Right atrium auricular region (tissue), 2 donors: ENCODE measurements around the gene BACE2. TPM values are rescaled to one million over a fixed set of nuclear protein-coding genes. Genes with fewer than 3 reads are reported as not detected.
A peak's percentile ranks its signal among the peaks of the same experiment; 100 is the strongest.

Source experiments
- DNase-seq: peaks from one replicate; pipeline ENCODE4 v3.0.0-alpha.2; 2019; ENCODE audit warnings: low spot score
- H3K27ac ChIP-seq, 2 donors: fragments of 200-600 bp; sonication (generic); 1 replicate in 1 of 2; 2 replicates in 1 of 2; pipeline ENCODE4 v1.5.1; 2016 to 2019
- H3K27me3 ChIP-seq, 2 donors: fragments of 200-600 bp; sonication (generic); one replicate each; pipeline versions ENCODE4 v1.5.1 to v1.6.0; 2017 to 2019
- H3K36me3 ChIP-seq: fragments of 200-600 bp; sonication (generic); one replicate; pipeline ENCODE4 v1.5.1; 2016
- H3K4me1 ChIP-seq, 2 donors: fragments of 200-600 bp; sonication (generic); one replicate each; pipeline versions ENCODE4 v1.5.1 to v1.6.0; 2017 to 2019
- H3K4me3 ChIP-seq, 2 donors: fragments of 200-600 bp; sonication (generic); 1 replicate in 1 of 2; 2 replicates in 1 of 2; pipeline ENCODE4 v1.5.1; 2017 to 2019; ENCODE audit warnings: mild to moderate bottlenecking in 1 of 2, moderate library complexity in 1 of 2
- H3K9me3 ChIP-seq, 2 donors: fragments of 200-600 bp; sonication (generic); one replicate each; pipeline ENCODE4 v1.5.1; 2019
- total RNA-seq, 2 donors: library from RNA; depleted of rRNA; stranded (reverse); fragments of >200 nt; gene quantifications; one replicate each; pipeline ENCODE4 v1.1.0, GENCODE V29; 2016
- TF ChIP-seq, protein P1 (sequence below), 2 donors: fragments of 200-600 bp; sonication (generic); IDR thresholded peaks; one replicate each; pipeline ENCODE4 v1.5.1; 2019; ENCODE audit warnings: antibody characterized with exemption in 2 of 2

Gene BACE2
- total RNA-seq, 2 donors from 2014 or later, result 23.7 to 50.3 TPM

DNA sequence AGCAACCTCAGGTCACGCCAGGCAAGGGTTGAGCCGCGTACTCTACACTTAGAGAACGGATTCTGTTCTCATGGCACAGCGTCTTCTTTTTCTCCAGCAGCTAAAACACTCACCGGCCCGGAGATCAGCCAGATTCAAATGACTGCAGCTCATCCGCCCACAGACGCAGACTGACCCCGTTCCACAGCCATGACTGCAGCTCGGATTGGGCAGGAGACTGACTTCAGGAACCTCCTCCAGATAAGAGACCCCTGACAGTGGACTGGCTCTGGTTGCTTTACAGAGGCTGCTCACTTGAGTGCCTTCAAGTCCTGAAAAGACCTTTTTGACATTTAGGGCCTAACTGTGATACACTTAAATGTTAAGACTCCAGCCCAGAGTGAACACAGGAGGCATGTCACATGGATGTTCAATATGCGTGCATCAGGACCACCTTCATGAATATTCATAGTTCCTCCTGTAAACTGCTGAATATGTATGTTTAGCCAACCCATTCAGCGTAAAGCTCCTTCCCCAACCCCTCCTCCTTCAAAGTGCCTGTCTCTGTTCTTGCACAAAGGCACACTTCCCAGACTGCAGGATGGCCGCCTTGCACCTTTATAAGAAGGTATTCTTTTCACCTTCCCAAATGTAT is 42.6 kb downstream of the BACE2 start:
- Histone ChIP-seq H3K4me1 (peaks cover 0 to 50% of the 10 kb centered on the region in 2 donors), H3K27ac (peak overlapping the region in 1 of 2 donors; percentile 47), H3K27me3 (no peaks in the 10 kb centered on the region), H3K4me3 (no peak overlapping the region), H3K9me3 (no peaks in the 10 kb centered on the region), H3K36me3 (no peaks in the 10 kb centered on the region)
- TF ChIP-seq, protein P1, sequence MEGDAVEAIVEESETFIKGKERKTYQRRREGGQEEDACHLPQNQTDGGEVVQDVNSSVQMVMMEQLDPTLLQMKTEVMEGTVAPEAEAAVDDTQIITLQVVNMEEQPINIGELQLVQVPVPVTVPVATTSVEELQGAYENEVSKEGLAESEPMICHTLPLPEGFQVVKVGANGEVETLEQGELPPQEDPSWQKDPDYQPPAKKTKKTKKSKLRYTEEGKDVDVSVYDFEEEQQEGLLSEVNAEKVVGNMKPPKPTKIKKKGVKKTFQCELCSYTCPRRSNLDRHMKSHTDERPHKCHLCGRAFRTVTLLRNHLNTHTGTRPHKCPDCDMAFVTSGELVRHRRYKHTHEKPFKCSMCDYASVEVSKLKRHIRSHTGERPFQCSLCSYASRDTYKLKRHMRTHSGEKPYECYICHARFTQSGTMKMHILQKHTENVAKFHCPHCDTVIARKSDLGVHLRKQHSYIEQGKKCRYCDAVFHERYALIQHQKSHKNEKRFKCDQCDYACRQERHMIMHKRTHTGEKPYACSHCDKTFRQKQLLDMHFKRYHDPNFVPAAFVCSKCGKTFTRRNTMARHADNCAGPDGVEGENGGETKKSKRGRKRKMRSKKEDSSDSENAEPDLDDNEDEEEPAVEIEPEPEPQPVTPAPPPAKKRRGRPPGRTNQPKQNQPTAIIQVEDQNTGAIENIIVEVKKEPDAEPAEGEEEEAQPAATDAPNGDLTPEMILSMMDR (IDR thresholded peaks at IDR 0.05), result no peak
- DNase-seq, result peak; percentile 64

- Histone ChIP-seq H3K4me3 (no peak overlapping the region), H3K9me3 (no peaks in the 10 kb centered on the region), H3K4me1 (peaks cover 0 to 57% of the 10 kb centered on the region in 2 donors), H3K36me3 (no peaks in the 10 kb centered on the region), H3K27ac (no peak overlapping the region), H3K27me3 (no peaks in the 10 kb centered on the region)
- no peak for DNase-seq
- TF ChIP-seq, protein P1 (IDR thresholded peaks at IDR 0.05), result no peak
Observed at GRCh38 chr21:41211060-41211805, 43.3 kb downstream of the BACE2 start.

DNA sequence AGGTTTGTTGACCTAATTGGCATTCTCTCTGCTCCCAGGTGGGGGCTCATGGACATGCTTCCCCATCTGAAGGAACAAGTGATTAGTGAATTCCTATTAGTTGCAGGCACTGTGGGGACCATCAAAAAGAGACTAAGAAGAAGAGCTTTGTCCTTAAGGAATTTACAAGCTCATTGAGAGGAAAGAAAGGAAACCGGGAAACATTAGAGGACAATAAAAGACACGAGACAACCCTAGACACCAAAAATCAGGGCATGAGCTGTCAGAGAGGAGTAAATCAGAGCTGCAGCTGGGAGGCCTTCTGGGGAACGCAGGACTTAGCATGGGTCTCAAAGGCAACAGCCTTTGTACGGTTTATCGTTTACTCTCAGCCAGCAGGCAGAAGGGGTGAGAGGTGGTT is 45.1 kb downstream of the BACE2 start:
- H3K36me3 ChIP-seq, result no peaks in the 10 kb centered on the region
- peaks cover 0 to 57% of the 10 kb centered on the region in 2 donors for H3K4me1 ChIP-seq
- DNase-seq, result no peak
- no peaks in the 10 kb centered on the region for H3K9me3 ChIP-seq
- H3K27ac ChIP-seq, result no peak overlapping the region
- TF ChIP-seq, protein P1 (IDR thresholded peaks at IDR 0.05), result no peak
- H3K27me3 ChIP-seq, result no peaks in the 10 kb centered on the region
- H3K4me3 ChIP-seq, result no peak overlapping the region

- no peak for DNase-seq
- Histone ChIP-seq H3K9me3 (no peaks in the 10 kb centered on the region), H3K4me1 (peaks cover 0 to 30% of the 10 kb centered on the region in 2 donors), H3K27ac (no peak overlapping the region), H3K36me3 (no peaks in the 10 kb centered on the region), H3K4me3 (no peak overlapping the region), H3K27me3 (no peaks in the 10 kb centered on the region)
- TF ChIP-seq, protein P1 (IDR thresholded peaks at IDR 0.05), result no peak
Observed at GRCh38 chr21:41215856-41216408, 48.0 kb downstream of the BACE2 start.

DNA sequence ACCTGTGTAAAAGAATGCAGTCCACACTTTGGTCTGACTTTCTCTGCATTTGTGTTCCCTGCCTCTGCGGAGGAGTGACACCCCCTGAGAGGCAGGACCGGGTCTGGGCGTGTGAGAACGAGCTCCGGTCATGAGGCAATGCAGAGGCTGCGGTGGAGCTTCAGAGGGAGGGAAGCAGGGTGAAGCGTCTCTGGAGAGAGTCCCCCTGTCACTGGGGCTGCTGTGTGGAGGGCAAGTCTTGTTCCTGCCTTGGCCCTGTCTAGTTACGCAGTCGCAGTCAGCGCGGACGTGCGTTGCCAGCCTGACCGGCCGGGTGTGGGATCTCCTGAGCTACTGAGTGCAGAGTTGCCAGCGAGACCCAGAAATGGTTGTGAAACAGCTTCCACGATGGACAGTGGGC is 48.5 kb downstream of the BACE2 start:
- DNase-seq, result no peak
- H3K27ac ChIP-seq, result peak overlapping the region; percentile 58 to 66
- no peak overlapping the region for H3K4me3 ChIP-seq
- TF ChIP-seq, protein P1 (IDR thresholded peaks at IDR 0.05), result no peak
- no peaks in the 10 kb centered on the region for H3K9me3 ChIP-seq
- no peaks in the 10 kb centered on the region for H3K36me3 ChIP-seq
- H3K27me3 ChIP-seq, result no peaks in the 10 kb centered on the region
- H3K4me1 ChIP-seq, result peaks cover 0 to 29% of the 10 kb centered on the region in 2 donors
